K562 (cell line): ENCODE measurements around the gene PHACTR3. TPM values are rescaled to one million over a fixed set of nuclear protein-coding genes. Genes with fewer than 3 reads are reported as not detected.

Experiments
- KAT2B ChIP-seq: IDR thresholded peaks from one replicate; pipeline ENCODE4 v1.6.1; 2012; ENCODE audit warnings: low read depth, mild to moderate bottlenecking, control low read depth, inconsistent platforms, low read length, moderate library complexity
- ZNF175 ChIP-seq: fragments of 200-800 bp; sonication (Bioruptor generic); IDR thresholded peaks from 2 replicates; pipeline ENCODE4 v1.6.1; 2016; ENCODE audit warnings: low read depth, mild to moderate bottlenecking, missing genetic modification characterization, missing compliant biosample characterization
- polyA plus RNA-seq, 8 experiments: library from polyadenylated mRNA; depleted of rRNA in 4 of 8; stranded (reverse) in 5 of 8; unstranded in 3 of 8; fragments of >200 nt; fragmentation: Nextera tagmentation in 2 of 8; fragmentation: Illumina TruSeq in 1 of 8; extraction: Ambion mirVana in 2 of 8; extraction: Trizol in 1 of 8; gene quantifications; 2 replicates each; pipeline versions ENCODE4 v1.2.1 to v1.2.3, GENCODE V29; 2011 to 2014; ENCODE audit warnings: inconsistent platforms in 1 of 8, missing spikeins in 1 of 8
- total RNA-seq, 7 experiments: library from RNA; depleted of rRNA in 6 of 7; stranded (reverse); fragments of >200 nt in 6 of 7; fragmentation: Illumina TruSeq in 2 of 7; extraction: Trizol in 2 of 7; gene quantifications; 2 replicates each; pipeline versions ENCODE4 v1.2.1 to v1.2.3, GENCODE V29; 2011 to 2021; ENCODE audit warnings: low replicate concordance in 1 of 7
- TF ChIP-seq, protein P1 (sequence below): fragments of 250-450 bp; sonication (Bioruptor Pico); IDR thresholded peaks from 2 replicates; pipeline ENCODE4 v1.4.0; 2020; ENCODE audit warnings: mild to moderate bottlenecking
- TF ChIP-seq, protein P2 (sequence below), 2 experiments: IDR thresholded peaks; 2 replicates each; pipeline ENCODE4 v1.6.1; 2012; ENCODE audit warnings: improper control_type of control experiment in 2 of 2, low read depth in 2 of 2, low read length in 2 of 2, borderline replicate concordance in 1 of 2
- TF ChIP-seq, protein P3 (sequence below): fragments of 450-650 bp; formaldehyde crosslinking; IDR thresholded peaks from 2 replicates; pipeline ENCODE4 v1.4.0; 2020; ENCODE audit warnings: mild to moderate bottlenecking, moderate library complexity

PHACTR3 gene
- total and polyA plus RNA-seq, 9 of the 15 experiments (the other 6 are each of a cell fraction or from before 2014, with no cell fraction given), result not detected

DNA sequence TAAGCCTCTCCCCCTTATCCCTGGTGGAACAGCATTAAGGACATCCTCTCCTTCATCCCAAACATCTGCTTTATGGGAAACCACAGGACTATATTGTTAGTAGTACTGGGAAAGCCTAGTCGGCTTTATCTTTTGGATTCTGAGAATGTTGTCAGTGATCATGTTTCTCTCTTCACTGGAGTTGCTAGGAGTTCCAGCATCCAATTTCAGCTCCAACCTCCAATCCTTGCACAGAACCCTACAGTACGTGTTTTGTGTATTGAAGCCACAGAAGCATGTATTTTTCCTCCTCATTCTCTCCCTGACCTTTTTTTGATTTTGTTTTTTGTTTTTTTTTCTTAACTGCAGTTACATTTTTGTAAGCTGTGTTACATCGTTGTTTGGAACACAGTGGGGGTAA, 84.0 kb downstream of the PHACTR3 start (continued):
- TF ChIP-seq, protein P1, sequence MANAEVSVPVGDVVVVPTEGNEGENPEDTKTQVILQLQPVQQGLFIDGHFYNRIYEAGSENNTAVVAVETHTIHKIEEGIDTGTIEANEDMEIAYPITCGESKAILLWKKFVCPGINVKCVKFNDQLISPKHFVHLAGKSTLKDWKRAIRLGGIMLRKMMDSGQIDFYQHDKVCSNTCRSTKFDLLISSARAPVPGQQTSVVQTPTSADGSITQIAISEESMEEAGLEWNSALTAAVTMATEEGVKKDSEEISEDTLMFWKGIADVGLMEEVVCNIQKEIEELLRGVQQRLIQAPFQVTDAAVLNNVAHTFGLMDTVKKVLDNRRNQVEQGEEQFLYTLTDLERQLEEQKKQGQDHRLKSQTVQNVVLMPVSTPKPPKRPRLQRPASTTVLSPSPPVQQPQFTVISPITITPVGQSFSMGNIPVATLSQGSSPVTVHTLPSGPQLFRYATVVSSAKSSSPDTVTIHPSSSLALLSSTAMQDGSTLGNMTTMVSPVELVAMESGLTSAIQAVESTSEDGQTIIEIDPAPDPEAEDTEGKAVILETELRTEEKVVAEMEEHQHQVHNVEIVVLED (CRISPR knock-in tag), result no peak
- no peak for TF ChIP-seq ZNF175 (CRISPR knock-in tag)
- no peak for TF ChIP-seq KAT2B
- TF ChIP-seq, protein P2, sequence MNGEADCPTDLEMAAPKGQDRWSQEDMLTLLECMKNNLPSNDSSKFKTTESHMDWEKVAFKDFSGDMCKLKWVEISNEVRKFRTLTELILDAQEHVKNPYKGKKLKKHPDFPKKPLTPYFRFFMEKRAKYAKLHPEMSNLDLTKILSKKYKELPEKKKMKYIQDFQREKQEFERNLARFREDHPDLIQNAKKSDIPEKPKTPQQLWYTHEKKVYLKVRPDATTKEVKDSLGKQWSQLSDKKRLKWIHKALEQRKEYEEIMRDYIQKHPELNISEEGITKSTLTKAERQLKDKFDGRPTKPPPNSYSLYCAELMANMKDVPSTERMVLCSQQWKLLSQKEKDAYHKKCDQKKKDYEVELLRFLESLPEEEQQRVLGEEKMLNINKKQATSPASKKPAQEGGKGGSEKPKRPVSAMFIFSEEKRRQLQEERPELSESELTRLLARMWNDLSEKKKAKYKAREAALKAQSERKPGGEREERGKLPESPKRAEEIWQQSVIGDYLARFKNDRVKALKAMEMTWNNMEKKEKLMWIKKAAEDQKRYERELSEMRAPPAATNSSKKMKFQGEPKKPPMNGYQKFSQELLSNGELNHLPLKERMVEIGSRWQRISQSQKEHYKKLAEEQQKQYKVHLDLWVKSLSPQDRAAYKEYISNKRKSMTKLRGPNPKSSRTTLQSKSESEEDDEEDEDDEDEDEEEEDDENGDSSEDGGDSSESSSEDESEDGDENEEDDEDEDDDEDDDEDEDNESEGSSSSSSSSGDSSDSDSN (IDR thresholded peaks at IDR 0.05; ENCODE audit: borderline replicate concordance in 1 of 2, low read depth in 2 of 2, low read length in 2 of 2), result no peak
- TF ChIP-seq, protein P3, sequence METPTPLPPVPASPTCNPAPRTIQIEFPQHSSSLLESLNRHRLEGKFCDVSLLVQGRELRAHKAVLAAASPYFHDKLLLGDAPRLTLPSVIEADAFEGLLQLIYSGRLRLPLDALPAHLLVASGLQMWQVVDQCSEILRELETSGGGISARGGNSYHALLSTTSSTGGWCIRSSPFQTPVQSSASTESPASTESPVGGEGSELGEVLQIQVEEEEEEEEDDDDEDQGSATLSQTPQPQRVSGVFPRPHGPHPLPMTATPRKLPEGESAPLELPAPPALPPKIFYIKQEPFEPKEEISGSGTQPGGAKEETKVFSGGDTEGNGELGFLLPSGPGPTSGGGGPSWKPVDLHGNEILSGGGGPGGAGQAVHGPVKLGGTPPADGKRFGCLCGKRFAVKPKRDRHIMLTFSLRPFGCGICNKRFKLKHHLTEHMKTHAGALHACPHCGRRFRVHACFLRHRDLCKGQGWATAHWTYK (CRISPR knock-in tag), result no peak
